Measurements from ENCODE around the gene IGFLR1. TPM values are rescaled to one million over a fixed set of nuclear protein-coding genes. Genes with fewer than 3 reads are reported as not detected.
A peak's percentile ranks its signal among the peaks of the same experiment; 100 is the strongest.

IGFLR1 gene
- total RNA-seq, 1 experiment from 2014 or later = 9.9 TPM

DNA sequence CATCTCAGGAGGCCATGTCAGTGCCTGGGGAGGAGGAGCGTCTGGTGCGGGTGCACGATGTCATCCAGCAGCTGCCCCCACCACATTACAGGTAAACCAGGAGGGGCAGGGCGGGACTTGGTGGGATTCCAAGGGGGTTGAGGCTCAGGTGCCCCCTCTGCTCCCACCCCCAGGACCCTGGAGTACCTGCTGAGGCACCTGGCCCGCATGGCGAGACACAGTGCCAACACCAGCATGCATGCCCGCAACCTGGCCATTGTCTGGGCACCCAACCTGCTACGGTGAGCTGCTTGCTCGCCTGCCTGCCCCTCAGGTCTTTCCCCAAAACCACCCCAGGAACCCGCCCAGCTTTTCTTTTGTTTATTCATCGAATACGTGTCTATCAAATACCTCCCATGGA, 40.3 kb upstream of the IGFLR1 start:
- Mint-ChIP-seq H3K4me3 (no peak overlapping the region), H3K36me3 (no peaks in the 10 kb centered on the region), H3K4me1 (peaks cover 34% of the 10 kb centered on the region), H3K27ac (no peak overlapping the region; the same call in 1 of the 2 replicates), H3K9me3 (no peaks in the 10 kb centered on the region), H3K27me3 (ENCODE audit: low read depth) (peaks cover 5% of the 10 kb centered on the region)
- POLR2A ChIA-PET = no interaction called here
- no peak for TF ChIP-seq FOXP1 (CRISPR knock-in tag; IDR thresholded peaks at IDR 0.05; ENCODE audit: borderline replicate concordance)
- TF ChIP-seq, protein P1, sequence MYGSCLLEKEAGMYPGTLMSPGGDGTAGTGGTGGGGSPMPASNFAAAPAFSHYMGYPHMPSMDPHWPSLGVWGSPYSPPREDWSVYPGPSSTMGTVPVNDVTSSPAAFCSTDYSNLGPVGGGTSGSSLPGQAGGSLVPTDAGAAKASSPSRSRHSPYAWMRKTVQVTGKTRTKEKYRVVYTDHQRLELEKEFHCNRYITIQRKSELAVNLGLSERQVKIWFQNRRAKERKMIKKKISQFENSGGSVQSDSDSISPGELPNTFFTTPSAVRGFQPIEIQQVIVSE (CRISPR knock-in tag; IDR thresholded peaks at IDR 0.05; ENCODE audit: borderline replicate concordance) = no peak
- TF ChIP-seq, protein P2, sequence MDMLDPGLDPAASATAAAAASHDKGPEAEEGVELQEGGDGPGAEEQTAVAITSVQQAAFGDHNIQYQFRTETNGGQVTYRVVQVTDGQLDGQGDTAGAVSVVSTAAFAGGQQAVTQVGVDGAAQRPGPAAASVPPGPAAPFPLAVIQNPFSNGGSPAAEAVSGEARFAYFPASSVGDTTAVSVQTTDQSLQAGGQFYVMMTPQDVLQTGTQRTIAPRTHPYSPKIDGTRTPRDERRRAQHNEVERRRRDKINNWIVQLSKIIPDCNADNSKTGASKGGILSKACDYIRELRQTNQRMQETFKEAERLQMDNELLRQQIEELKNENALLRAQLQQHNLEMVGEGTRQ (CRISPR knock-in tag; IDR thresholded peaks at IDR 0.05) = no peak
- ATAC-seq (no peak), DNase-seq (ENCODE audit: low spot score) (no peak)
- CTCF ChIA-PET = no interaction called here

DNA sequence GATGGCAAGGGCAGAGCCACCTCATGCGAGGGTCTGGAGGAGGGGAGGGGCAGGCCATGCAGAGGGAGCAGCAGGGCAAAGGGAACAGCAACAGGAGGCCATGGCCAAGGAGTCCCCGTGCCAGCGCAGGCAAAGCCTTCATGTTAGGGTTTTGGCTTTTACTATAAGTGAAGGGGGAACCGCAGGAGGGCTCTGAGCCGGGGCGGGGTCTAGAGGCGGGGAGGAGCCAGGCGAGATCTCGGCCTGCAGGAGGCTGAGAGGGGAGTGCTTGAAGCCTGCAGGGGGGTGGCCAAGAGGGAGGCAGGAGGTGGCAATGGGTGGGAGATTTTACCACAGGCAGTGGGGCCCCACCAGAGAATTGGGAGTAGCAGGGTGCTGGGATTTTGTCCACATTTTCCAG, 39.4 kb upstream of the IGFLR1 start:
- POLR2A ChIA-PET = no interaction called here
- peak; percentile 8 for ATAC-seq
- Mint-ChIP-seq H3K27me3 (ENCODE audit: low read depth) (peaks cover 11% of the 10 kb centered on the region), H3K4me3 (no peak overlapping the region; the same call in 1 of the 2 replicates), H3K4me1 (peaks cover 43% of the 10 kb centered on the region), H3K27ac (no peak overlapping the region), H3K9me3 (no peaks in the 10 kb centered on the region), H3K36me3 (no peaks in the 10 kb centered on the region)
- CTCF ChIA-PET = interaction anchor here (0.6 kb wide), 1 partner anchor 12 kb away, joined by 3 read pairs; no protein-coding TSS in a partner anchor
- DNase-seq (ENCODE audit: low spot score) = peak; percentile 57
- TF ChIP-seq SP1 (CRISPR knock-in tag; conservative IDR thresholded peaks at IDR 0.05) (no peak), ZNF232 (CRISPR knock-in tag; IDR thresholded peaks at IDR 0.05) (no peak), RORB (CRISPR knock-in tag; IDR thresholded peaks at IDR 0.05) (no peak), NR2C2 (CRISPR knock-in tag; IDR thresholded peaks at IDR 0.05) (no peak)

DNA sequence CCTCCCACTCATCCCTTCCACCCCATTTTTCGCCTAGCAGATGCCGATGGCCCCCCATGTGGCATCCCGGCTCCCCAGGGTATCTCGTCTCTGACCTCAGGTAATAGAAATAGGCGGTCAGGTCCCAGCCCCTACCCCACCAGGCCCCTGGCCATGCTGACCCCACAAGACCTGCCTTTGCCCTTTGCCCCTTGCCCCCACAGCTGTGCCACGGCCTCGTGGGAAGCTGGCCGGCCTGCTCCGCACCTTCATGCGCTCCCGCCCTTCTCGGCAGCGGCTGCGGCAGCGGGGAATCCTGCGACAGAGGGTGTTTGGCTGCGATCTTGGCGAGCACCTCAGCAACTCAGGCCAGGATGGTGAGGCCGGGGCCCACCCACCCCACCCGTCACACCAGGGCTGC, 38.5 kb upstream of the IGFLR1 start:
- DNase-seq (ENCODE audit: low spot score) (no peak), ATAC-seq (no peak)
- H3K9me3 Mint-ChIP-seq = no peaks in the 10 kb centered on the region
- POLR2A ChIA-PET = no interaction called here
- no peak overlapping the region for H3K27ac Mint-ChIP-seq
- H3K4me3 Mint-ChIP-seq = no peak overlapping the region
- peaks cover 16% of the 10 kb centered on the region for H3K27me3 Mint-ChIP-seq (ENCODE audit: low read depth)
- H3K4me1 Mint-ChIP-seq = peaks cover 45% of the 10 kb centered on the region
- CTCF ChIA-PET = no interaction called here
- TF ChIP-seq TEAD1 (CRISPR knock-in tag; IDR thresholded peaks at IDR 0.05) (no peak), TEAD4 (CRISPR knock-in tag; IDR thresholded peaks at IDR 0.05) (no peak), SMAD3 (CRISPR knock-in tag; IDR thresholded peaks at IDR 0.05; ENCODE audit: borderline replicate concordance) (no peak), ZNF263 (CRISPR knock-in tag; IDR thresholded peaks at IDR 0.05; ENCODE audit: low read depth) (no peak)
- TF ChIP-seq, protein P3, sequence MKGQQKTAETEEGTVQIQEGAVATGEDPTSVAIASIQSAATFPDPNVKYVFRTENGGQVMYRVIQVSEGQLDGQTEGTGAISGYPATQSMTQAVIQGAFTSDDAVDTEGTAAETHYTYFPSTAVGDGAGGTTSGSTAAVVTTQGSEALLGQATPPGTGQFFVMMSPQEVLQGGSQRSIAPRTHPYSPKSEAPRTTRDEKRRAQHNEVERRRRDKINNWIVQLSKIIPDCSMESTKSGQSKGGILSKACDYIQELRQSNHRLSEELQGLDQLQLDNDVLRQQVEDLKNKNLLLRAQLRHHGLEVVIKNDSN (CRISPR knock-in tag; IDR thresholded peaks at IDR 0.05) = no peak
- TF ChIP-seq, protein P4, sequence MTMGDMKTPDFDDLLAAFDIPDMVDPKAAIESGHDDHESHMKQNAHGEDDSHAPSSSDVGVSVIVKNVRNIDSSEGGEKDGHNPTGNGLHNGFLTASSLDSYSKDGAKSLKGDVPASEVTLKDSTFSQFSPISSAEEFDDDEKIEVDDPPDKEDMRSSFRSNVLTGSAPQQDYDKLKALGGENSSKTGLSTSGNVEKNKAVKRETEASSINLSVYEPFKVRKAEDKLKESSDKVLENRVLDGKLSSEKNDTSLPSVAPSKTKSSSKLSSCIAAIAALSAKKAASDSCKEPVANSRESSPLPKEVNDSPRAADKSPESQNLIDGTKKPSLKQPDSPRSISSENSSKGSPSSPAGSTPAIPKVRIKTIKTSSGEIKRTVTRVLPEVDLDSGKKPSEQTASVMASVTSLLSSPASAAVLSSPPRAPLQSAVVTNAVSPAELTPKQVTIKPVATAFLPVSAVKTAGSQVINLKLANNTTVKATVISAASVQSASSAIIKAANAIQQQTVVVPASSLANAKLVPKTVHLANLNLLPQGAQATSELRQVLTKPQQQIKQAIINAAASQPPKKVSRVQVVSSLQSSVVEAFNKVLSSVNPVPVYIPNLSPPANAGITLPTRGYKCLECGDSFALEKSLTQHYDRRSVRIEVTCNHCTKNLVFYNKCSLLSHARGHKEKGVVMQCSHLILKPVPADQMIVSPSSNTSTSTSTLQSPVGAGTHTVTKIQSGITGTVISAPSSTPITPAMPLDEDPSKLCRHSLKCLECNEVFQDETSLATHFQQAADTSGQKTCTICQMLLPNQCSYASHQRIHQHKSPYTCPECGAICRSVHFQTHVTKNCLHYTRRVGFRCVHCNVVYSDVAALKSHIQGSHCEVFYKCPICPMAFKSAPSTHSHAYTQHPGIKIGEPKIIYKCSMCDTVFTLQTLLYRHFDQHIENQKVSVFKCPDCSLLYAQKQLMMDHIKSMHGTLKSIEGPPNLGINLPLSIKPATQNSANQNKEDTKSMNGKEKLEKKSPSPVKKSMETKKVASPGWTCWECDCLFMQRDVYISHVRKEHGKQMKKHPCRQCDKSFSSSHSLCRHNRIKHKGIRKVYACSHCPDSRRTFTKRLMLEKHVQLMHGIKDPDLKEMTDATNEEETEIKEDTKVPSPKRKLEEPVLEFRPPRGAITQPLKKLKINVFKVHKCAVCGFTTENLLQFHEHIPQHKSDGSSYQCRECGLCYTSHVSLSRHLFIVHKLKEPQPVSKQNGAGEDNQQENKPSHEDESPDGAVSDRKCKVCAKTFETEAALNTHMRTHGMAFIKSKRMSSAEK (CRISPR knock-in tag; IDR thresholded peaks at IDR 0.05; ENCODE audit: borderline replicate concordance) = no peak
- TF ChIP-seq, protein P1 (CRISPR knock-in tag; IDR thresholded peaks at IDR 0.05; ENCODE audit: borderline replicate concordance) = no peak
- no peaks in the 10 kb centered on the region for H3K36me3 Mint-ChIP-seq
